ENCODE results near the gene ANAPC4. TPM values are rescaled to one million over a fixed set of nuclear protein-coding genes. Genes with fewer than 3 reads are reported as not detected.

Gene ANAPC4
- total and polyA plus RNA-seq, 2 of the 8 experiments (the other 6 are each of a cell fraction or from before 2014, with no cell fraction given) = 8.7 to 31.6 TPM

DNA sequence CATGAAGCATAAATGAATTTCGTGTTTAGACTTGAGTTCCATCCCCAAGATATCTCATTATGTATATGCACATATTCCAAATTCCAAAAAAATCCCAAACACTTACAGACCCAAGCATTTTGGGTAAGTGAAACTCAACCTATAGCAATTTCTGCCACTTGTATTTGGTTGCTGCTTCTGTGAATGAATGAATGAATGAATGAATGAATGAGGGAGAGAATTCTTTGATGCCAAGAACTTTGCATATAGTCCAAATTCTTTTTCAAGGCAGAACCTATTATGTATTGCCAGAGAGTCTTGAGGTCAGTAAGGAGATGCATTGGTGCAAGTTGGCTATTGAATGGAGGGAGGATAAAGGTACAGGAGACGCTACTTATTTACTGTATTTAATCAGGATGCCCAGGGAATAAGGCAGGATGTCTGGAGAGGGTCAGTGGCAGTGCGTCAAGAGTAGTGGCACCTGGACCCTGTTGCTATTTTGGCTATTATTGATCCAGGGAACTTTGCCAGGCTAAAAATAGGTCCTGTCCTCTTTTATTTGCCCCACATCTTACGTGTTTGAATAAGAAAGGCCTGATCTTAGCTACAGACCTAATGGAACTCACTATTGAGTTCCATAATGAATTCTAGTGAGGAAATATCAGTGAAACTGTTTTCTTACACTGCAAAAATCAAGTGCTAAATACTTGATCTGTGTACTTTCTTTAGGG lies 33.9 kb downstream of the ANAPC4 start (continued):
- no peak for TF ChIP-seq HDAC2 (IDR thresholded peaks at IDR 0.05; ENCODE audit: borderline replicate concordance in 1 of 2, low read depth in 2 of 2, low read length in 2 of 2)
- no peak for TF ChIP-seq KDM5A (IDR thresholded peaks at IDR 0.05; ENCODE audit: low read length)
- TF ChIP-seq EZH2 (IDR thresholded peaks at IDR 0.05; ENCODE audit: low read depth, low read length, severe bottlenecking) = no peak
- TF ChIP-seq POLR2AphosphoS5 (IDR thresholded peaks at IDR 0.05; ENCODE audit: low read depth, low read length) = no peak
- no peak for TF ChIP-seq ZNF274 (IDR thresholded peaks at IDR 0.05; ENCODE audit: borderline replicate concordance, extremely low read depth, low read length)
- TF ChIP-seq SP2 (IDR thresholded peaks at IDR 0.05; ENCODE audit: low read length) = no peak

Measured in H1 (cell line).